Epidermal melanocyte (primary cell): ENCODE measurements around the gene CYP26A1.
A peak's percentile ranks its signal among the peaks of the same experiment; 100 is the strongest.
"Not testable (repeated sequence)": the region's sequence is repeated elsewhere in the genome, so short reads cannot be mapped to it uniquely, and the experiment has no call there.

Source experiments
- DNase-seq: peaks from one replicate; pipeline ENCODE4 v3.0.0; 2011; ENCODE audit warnings: low spot score; ENCODE audit not compliant: insufficient read length

CYP26A1 gene

GRCh38 chr10:93079663-93080349 lies 6.1 kb downstream of the CYP26A1 start:
- peak; percentile 18 for DNase-seq

GRCh38 chr10:93080350-93081046 lies 6.8 kb downstream of the CYP26A1 start:
- peak; percentile 89 for DNase-seq

GRCh38 chr10:93081318-93081717 lies 7.6 kb downstream of the CYP26A1 start:
- DNase-seq = no peak

GRCh38 chr10:93081834-93082233 lies 8.1 kb downstream of the CYP26A1 start:
- DNase-seq = no peak

- DNase-seq = no peak
These were observed 10.2 kb downstream of the CYP26A1 start for GRCh38 chr10:93083743-93084539.

GRCh38 chr10:93085272-93085859 lies 11.7 kb downstream of the CYP26A1 start:
- DNase-seq = no peak

- DNase-seq = no peak
These were observed 12.6 kb downstream of the CYP26A1 start for GRCh38 chr10:93086289-93086688.

GRCh38 chr10:93087846-93088245 lies 14.2 kb downstream of the CYP26A1 start:
- no peak for DNase-seq

GRCh38 chr10:93088466-93088865 lies 14.8 kb downstream of the CYP26A1 start:
- no peak for DNase-seq

- DNase-seq = no peak
These were observed 16.9 kb downstream of the CYP26A1 start for GRCh38 chr10:93090619-93091018.

- DNase-seq = no peak
These were observed 18.3 kb downstream of the CYP26A1 start for GRCh38 chr10:93091960-93092359.

GRCh38 chr10:93095225-93095624 lies 21.5 kb downstream of the CYP26A1 start:
- DNase-seq = no peak

- no peak for DNase-seq
These were observed 23.2 kb downstream of the CYP26A1 start for GRCh38 chr10:93096901-93097300.

GRCh38 chr10:93097386-93097785 lies 23.7 kb downstream of the CYP26A1 start:
- no peak for DNase-seq

- DNase-seq = no peak
These were observed 25.1 kb downstream of the CYP26A1 start for GRCh38 chr10:93098816-93099215.

- no peak for DNase-seq
These were observed 26.0 kb downstream of the CYP26A1 start for GRCh38 chr10:93099670-93100069.

- DNase-seq = not testable (repeated sequence)
These were observed 27.5 kb downstream of the CYP26A1 start for GRCh38 chr10:93101148-93101547.

- DNase-seq = no peak
These were observed 30.3 kb downstream of the CYP26A1 start for GRCh38 chr10:93103953-93104352.

- no peak for DNase-seq
These were observed 33.0 kb downstream of the CYP26A1 start for GRCh38 chr10:93106631-93107072.

GRCh38 chr10:93110472-93111146 lies 36.9 kb downstream of the CYP26A1 start:
- DNase-seq = no peak

GRCh38 chr10:93113042-93113441 lies 39.3 kb downstream of the CYP26A1 start:
- DNase-seq = no peak
